Measurements from ENCODE around the gene NEU4. TPM values are rescaled to one million over a fixed set of nuclear protein-coding genes. Genes with fewer than 3 reads are reported as not detected.

Gene NEU4
- total RNA-seq, 1 experiment from 2014 or later, result 2.2 TPM

DNA sequence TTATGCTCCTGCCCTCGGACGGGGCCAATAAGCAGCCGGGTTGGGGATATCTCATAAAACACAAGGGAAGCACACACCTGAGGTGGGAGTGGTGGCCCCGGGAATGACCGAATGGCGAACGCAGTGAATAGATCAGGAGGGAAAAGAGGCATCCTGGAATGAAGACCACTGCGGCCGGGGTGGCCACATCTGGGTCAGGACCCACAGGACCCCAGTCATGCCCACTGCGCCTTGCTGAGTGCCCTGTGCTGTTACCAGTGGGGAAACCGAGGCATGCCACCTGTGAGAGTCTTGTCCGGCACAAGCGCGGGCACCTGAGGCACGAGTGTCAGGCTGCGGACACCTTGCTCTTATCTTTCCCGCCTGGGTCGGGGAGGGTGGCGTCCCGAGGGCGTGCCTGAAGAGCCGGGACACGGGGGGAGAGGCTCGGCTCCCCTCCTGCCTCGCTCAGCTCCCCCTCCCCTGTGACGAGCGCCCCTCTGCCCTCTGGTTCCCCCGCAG is 48.1 kb downstream of the NEU4 start (continued):
- TF ChIP-seq, protein P1, sequence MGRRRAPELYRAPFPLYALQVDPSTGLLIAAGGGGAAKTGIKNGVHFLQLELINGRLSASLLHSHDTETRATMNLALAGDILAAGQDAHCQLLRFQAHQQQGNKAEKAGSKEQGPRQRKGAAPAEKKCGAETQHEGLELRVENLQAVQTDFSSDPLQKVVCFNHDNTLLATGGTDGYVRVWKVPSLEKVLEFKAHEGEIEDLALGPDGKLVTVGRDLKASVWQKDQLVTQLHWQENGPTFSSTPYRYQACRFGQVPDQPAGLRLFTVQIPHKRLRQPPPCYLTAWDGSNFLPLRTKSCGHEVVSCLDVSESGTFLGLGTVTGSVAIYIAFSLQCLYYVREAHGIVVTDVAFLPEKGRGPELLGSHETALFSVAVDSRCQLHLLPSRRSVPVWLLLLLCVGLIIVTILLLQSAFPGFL (CRISPR knock-in tag; IDR thresholded peaks at IDR 0.05; ENCODE audit: borderline replicate concordance), result no peak
- TF ChIP-seq ZNF121 (CRISPR knock-in tag; IDR thresholded peaks at IDR 0.05) (no peak), ATF1 (CRISPR knock-in tag; IDR thresholded peaks at IDR 0.05) (no peak)

DNA sequence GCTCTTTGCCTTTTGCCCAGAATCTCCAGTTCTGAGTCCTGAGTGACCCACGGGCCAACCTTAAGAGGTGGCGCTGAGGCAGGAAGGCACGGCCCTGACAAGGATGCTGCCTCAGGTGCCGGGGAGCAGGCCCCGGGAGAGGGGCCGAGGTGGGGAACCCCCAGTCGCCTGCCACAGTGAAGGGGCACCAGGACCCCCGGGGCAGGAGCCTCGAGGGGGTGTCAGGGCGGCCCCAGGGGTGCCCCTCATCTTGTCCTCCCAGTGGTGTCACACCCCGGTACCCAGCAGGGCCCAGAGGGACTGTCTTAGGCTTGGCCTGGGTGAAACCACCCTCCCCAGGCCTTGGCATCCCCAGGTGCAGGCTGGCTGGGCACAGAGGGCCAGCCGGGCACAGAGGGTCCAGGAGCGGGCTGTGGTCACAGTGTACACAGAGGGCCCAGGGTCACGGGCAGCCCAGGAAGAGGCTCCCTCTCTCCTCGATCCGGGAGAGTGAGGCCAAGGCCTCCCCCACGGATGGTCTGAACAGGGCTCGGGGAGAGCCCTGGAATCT is 48.7 kb downstream of the NEU4 start:
- H3K36me3 Mint-ChIP-seq, result no peaks in the 10 kb centered on the region
- H3K4me1 Mint-ChIP-seq, result peaks cover 9% of the 10 kb centered on the region; the same call in 1 of the 2 replicates
- H3K4me3 Mint-ChIP-seq, result no peak overlapping the region
- TF ChIP-seq CDX4 (CRISPR knock-in tag; IDR thresholded peaks at IDR 0.05; ENCODE audit: borderline replicate concordance) (no peak), RELA (CRISPR knock-in tag; IDR thresholded peaks at IDR 0.05; ENCODE audit: borderline replicate concordance) (no peak), ZNF425 (CRISPR knock-in tag; conservative IDR thresholded peaks at IDR 0.05) (no peak), USF1 (CRISPR knock-in tag; IDR thresholded peaks at IDR 0.05) (no peak), IRF2 (CRISPR knock-in tag; IDR thresholded peaks at IDR 0.05; ENCODE audit: borderline replicate concordance, low read depth) (no peak), ZNF532 (CRISPR knock-in tag; IDR thresholded peaks at IDR 0.05; ENCODE audit: borderline replicate concordance) (no peak), E2F5 (CRISPR knock-in tag; IDR thresholded peaks at IDR 0.05) (no peak), FOXK1 (CRISPR knock-in tag; IDR thresholded peaks at IDR 0.05) (no peak), ZSCAN18 (CRISPR knock-in tag; IDR thresholded peaks at IDR 0.05) (no peak)
- TF ChIP-seq, protein P2, sequence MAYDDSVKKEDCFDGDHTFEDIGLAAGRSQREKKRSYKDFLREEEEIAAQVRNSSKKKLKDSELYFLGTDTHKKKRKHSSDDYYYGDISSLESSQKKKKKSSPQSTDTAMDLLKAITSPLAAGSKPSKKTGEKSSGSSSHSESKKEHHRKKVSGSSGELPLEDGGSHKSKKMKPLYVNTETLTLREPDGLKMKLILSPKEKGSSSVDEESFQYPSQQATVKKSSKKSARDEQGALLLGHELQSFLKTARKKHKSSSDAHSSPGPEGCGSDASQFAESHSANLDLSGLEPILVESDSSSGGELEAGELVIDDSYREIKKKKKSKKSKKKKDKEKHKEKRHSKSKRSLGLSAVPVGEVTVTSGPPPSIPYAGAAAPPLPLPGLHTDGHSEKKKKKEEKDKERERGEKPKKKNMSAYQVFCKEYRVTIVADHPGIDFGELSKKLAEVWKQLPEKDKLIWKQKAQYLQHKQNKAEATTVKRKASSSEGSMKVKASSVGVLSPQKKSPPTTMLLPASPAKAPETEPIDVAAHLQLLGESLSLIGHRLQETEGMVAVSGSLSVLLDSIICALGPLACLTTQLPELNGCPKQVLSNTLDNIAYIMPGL (CRISPR knock-in tag; IDR thresholded peaks at IDR 0.05), result no peak
- TF ChIP-seq, protein P3, sequence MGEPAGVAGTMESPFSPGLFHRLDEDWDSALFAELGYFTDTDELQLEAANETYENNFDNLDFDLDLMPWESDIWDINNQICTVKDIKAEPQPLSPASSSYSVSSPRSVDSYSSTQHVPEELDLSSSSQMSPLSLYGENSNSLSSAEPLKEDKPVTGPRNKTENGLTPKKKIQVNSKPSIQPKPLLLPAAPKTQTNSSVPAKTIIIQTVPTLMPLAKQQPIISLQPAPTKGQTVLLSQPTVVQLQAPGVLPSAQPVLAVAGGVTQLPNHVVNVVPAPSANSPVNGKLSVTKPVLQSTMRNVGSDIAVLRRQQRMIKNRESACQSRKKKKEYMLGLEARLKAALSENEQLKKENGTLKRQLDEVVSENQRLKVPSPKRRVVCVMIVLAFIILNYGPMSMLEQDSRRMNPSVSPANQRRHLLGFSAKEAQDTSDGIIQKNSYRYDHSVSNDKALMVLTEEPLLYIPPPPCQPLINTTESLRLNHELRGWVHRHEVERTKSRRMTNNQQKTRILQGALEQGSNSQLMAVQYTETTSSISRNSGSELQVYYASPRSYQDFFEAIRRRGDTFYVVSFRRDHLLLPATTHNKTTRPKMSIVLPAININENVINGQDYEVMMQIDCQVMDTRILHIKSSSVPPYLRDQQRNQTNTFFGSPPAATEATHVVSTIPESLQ (CRISPR knock-in tag; IDR thresholded peaks at IDR 0.05), result no peak
- TF ChIP-seq, protein P4, sequence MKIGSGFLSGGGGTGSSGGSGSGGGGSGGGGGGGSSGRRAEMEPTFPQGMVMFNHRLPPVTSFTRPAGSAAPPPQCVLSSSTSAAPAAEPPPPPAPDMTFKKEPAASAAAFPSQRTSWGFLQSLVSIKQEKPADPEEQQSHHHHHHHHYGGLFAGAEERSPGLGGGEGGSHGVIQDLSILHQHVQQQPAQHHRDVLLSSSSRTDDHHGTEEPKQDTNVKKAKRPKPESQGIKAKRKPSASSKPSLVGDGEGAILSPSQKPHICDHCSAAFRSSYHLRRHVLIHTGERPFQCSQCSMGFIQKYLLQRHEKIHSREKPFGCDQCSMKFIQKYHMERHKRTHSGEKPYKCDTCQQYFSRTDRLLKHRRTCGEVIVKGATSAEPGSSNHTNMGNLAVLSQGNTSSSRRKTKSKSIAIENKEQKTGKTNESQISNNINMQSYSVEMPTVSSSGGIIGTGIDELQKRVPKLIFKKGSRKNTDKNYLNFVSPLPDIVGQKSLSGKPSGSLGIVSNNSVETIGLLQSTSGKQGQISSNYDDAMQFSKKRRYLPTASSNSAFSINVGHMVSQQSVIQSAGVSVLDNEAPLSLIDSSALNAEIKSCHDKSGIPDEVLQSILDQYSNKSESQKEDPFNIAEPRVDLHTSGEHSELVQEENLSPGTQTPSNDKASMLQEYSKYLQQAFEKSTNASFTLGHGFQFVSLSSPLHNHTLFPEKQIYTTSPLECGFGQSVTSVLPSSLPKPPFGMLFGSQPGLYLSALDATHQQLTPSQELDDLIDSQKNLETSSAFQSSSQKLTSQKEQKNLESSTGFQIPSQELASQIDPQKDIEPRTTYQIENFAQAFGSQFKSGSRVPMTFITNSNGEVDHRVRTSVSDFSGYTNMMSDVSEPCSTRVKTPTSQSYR (CRISPR knock-in tag; IDR thresholded peaks at IDR 0.05), result no peak
- H3K9me3 Mint-ChIP-seq, result no peaks in the 10 kb centered on the region
- no peaks in the 10 kb centered on the region for H3K27me3 Mint-ChIP-seq (ENCODE audit: low read depth)
- no peak for DNase-seq (ENCODE audit: low spot score)
- ATAC-seq, result no peak
- no peak overlapping the region for H3K27ac Mint-ChIP-seq
- ChIA-PET POLR2A (no interaction called here), CTCF (no interaction called here)
